Astrocyte of the spinal cord (primary cell): Measurements from ENCODE around the gene ACCS.
A peak's percentile ranks its signal among the peaks of the same experiment; 100 is the strongest.

ENCODE experiments used
- DNase-seq: peaks from one replicate; pipeline ENCODE4 v3.0.0; 2011; ENCODE audit warnings: low read depth, low spot score
- H3K4me3 ChIP-seq: 2 replicates; pipeline ENCODE4 v1.5.1; 2011; ENCODE audit warnings: low read depth, mild to moderate bottlenecking, low read length, moderate library complexity
- in situ Hi-C: cut with HindIII; loops from 2 replicates; pipeline ENCODE4 v1.10.0; 2017; ENCODE audit warnings: low sequenced_read_pairs
- TF ChIP-seq, protein P1 (sequence below): IDR thresholded peaks from 2 replicates; pipeline ENCODE4 v1.5.1; 2012; ENCODE audit warnings: low read depth, mild to moderate bottlenecking, low read length, inconsistent platforms

Gene ACCS

DNA sequence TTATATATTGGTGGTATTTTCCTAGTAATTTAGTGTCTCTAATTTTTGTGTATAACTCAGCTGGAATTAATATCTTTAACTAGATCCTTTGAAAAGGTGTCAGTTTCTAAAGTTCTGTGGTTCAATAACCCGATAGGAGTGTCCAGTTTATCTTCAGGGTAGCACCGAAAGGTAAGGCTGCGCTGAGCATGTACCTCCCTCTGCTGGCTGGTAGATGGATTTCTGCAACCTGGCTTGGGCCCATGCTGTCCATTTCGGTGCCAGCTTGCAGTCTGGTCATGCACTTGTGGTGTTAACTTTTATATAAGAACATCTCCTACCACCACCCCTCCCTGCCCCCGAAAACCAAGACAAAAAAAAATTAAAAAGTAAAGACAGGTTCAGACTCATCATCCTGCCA, 54.1 kb downstream of the ACCS start:
- in situ Hi-C loops, result loop anchor here (25.0 kb wide), 1 partner anchor 417 kb away; no protein-coding TSS in a partner anchor
- no peak for DNase-seq
- H3K4me3 ChIP-seq, result no peak overlapping the region
- TF ChIP-seq, protein P1, sequence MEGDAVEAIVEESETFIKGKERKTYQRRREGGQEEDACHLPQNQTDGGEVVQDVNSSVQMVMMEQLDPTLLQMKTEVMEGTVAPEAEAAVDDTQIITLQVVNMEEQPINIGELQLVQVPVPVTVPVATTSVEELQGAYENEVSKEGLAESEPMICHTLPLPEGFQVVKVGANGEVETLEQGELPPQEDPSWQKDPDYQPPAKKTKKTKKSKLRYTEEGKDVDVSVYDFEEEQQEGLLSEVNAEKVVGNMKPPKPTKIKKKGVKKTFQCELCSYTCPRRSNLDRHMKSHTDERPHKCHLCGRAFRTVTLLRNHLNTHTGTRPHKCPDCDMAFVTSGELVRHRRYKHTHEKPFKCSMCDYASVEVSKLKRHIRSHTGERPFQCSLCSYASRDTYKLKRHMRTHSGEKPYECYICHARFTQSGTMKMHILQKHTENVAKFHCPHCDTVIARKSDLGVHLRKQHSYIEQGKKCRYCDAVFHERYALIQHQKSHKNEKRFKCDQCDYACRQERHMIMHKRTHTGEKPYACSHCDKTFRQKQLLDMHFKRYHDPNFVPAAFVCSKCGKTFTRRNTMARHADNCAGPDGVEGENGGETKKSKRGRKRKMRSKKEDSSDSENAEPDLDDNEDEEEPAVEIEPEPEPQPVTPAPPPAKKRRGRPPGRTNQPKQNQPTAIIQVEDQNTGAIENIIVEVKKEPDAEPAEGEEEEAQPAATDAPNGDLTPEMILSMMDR, result peak; percentile 40

DNA sequence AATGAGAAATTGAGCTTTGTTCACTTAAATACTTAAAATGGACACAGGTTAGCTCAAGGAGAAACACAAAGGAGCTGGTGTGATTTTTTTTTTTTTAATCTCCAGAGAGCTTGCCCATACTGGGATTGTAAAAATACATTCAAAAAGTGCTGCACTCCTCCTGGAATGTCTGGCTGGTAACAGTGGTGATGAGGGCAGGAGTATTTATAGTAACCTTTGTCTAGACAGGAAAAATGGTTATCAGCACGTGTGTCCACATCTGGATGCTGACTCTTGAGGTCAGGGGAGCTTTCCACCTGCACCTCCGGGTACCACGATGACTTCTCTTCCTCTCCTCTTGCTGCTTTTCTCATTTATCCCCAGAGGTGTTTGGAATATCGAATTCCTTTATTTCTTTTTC, 59.5 kb downstream of the ACCS start:
- no peak overlapping the region for H3K4me3 ChIP-seq
- DNase-seq, result no peak
- in situ Hi-C loops, result no loop called here
- TF ChIP-seq, protein P1, result no peak

DNA sequence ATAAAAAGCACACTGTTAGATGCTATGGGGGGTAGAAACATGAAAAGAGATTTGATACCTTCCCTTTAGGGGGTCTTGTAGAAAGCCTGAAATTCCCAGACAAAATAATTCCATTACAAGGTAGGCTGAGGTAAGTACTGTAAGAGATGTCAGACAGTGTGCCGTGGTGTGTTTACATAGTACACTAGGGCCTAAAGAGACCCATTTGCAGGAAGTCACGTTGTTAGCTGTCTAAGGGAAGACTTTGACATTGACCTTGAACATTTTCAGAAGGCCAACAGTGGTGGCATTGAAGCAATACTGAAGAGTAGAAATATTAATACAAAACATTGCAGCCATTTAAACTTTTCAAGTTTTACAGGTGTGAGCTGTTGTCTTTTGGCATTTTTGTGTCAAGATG, 60.2 kb downstream of the ACCS start:
- TF ChIP-seq, protein P1, result no peak

DNA sequence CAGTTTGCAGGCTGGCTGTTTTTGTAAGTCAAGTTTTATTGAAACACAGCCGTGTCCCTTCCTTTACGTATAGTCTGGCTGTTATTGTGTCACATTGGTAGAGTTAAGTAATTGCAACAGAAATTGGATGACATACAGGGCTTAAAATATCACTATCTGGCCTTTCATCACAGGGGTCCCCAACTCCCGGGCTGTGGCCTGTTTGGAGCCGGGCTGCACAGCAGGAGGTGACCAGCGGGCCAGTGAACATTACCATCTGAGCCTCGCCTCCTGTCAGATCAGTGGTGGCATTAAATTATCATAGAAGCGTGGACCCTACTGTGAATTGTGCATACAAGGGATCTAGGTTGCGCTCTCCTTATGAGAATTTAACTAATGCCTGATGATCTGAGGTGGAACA, 61.1 kb downstream of the ACCS start:
- no peak for DNase-seq
- H3K4me3 ChIP-seq, result no peak overlapping the region
- in situ Hi-C loops, result no loop called here
- TF ChIP-seq, protein P1, result no peak

More for the DNA sequence above, 60.2 kb downstream of the ACCS start:
- in situ Hi-C loops, result no loop called here
- H3K4me3 ChIP-seq, result no peak overlapping the region
- DNase-seq, result no peak

DNA sequence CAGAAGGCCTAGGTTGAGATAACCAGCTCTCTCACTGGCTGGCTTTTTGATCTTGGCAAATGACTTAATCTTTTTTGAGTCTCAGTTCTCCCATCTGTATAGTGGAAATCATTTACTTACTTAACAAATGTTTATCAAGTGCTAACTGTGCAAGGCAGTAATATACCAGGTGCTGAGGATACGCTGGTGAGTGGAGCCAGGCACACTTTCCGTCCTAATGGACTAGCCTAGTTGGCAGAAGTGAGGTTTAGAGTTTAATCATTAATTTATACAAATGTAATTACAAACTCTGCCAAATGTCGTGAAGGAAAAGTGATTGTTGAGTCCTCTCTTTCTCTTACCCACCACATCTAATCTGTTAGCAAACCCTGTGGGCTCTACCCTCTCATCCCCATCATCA, 62.7 kb downstream of the ACCS start:
- DNase-seq, result no peak
- H3K4me3 ChIP-seq, result no peak overlapping the region
- in situ Hi-C loops, result no loop called here
- TF ChIP-seq, protein P1, result no peak

DNA sequence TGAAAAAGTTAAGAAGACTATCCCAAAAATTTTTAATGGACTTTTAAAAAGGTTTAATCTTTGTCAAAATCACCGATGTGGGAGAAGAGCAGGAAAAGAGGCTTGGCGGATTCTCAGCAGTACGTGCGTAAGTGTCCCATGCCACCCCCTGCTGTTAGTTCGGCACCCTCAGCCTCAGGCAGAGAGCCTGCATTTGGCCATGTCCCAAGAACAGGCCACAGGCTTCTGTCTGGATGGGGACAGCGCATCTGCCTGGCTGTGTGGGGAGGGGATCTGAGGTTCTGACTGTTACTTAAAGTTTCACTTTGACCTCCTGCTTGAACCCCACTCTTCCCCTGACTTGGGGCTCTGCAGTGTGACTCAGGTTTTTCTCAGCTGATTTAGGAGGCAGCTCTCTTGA, 64.7 kb downstream of the ACCS start:
- in situ Hi-C loops, result no loop called here
- TF ChIP-seq, protein P1, result no peak

DNA sequence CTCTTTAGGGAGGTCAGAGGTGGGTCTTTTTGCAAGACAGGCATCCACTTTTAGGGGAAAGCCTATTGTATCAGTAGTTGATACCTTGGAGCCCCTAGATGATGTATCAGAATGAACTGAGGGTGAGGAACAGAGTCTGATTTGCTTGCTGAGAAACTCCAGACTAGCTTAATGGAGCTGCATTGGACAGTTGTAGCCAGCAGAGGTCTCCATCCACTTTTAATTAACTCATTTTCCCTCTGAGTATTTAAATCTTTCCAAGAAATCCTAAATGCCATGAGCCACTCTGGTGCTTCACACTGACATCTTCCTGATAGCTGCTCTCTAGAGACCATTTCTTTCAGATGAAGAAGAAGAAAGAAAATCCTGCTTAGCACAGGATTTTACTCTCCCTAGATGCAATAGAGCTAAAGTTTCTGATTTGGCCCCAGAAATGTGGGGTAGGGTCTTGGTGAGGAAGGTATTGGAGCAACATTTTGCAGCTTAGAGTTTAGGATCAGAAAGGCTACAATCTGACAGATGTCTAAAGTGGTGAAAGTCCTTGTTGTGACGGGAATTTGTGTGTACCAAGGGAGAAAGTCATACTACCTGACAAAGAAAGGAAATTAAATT, 67.4 kb downstream of the ACCS start:
- in situ Hi-C loops, result no loop called here
- no peak overlapping the region for H3K4me3 ChIP-seq
- TF ChIP-seq, protein P1, result peak; percentile 76
- peak; percentile 62 for DNase-seq

More for the DNA sequence above, 64.7 kb downstream of the ACCS start:
- H3K4me3 ChIP-seq, result no peak overlapping the region
- no peak for DNase-seq
